HepG2 (cell line): Measurements from ENCODE around the gene HRH3. TPM values are rescaled to one million over a fixed set of nuclear protein-coding genes. Genes with fewer than 3 reads are reported as not detected.

Experiments
- AGO2 ChIP-seq: fragments of 200-400 bp; formaldehyde crosslinking; optimal IDR thresholded peaks from 2 replicates; pipeline ENCODE3; 2017; ENCODE audit warnings: mild to moderate bottlenecking, low read depth, low read length, moderate library complexity
- ARID2 ChIP-seq: sonication (generic); formaldehyde crosslinking; IDR thresholded peaks from 2 replicates; pipeline ENCODE4 v1.8.1; 2022; ENCODE audit warnings: mild to moderate bottlenecking, missing genetic modification reagents, borderline replicate concordance
- ARNTL ChIP-seq: sonication (generic); formaldehyde crosslinking; IDR thresholded peaks from 2 replicates; pipeline ENCODE4 v1.4.0; 2020; ENCODE audit warnings: mild to moderate bottlenecking, missing genetic modification reagents
- EED ChIP-seq: sonication (generic); formaldehyde crosslinking; IDR thresholded peaks from 2 replicates; pipeline ENCODE4 v1.5.0; 2020; ENCODE audit warnings: mild to moderate bottlenecking, missing genetic modification reagents
- FOXA3 ChIP-seq: IDR thresholded peaks from 2 replicates; pipeline ENCODE4 v1.6.1; 2016; ENCODE audit warnings: missing genetic modification reagents, missing compliant biosample characterization
- GFI1 ChIP-seq: sonication (generic); formaldehyde crosslinking; IDR thresholded peaks from 2 replicates; pipeline ENCODE4 v1.5.0; 2020; ENCODE audit warnings: missing genetic modification reagents, mild to moderate bottlenecking, borderline replicate concordance
- NFE2 ChIP-seq: sonication (generic); formaldehyde crosslinking; IDR thresholded peaks from 2 replicates; pipeline ENCODE4 v1.4.0; 2020; ENCODE audit warnings: missing genetic modification reagents
- NFKBIZ ChIP-seq: IDR thresholded peaks from 2 replicates; pipeline ENCODE4 v1.6.1; 2018; ENCODE audit warnings: missing genetic modification reagents, missing compliant biosample characterization
- RARA ChIP-seq: IDR thresholded peaks from 2 replicates; pipeline ENCODE4 v1.6.1; 2016; ENCODE audit warnings: missing genetic modification reagents, missing compliant biosample characterization
- SAP130 ChIP-seq: IDR thresholded peaks from 2 replicates; pipeline ENCODE4 v1.6.1; 2016; ENCODE audit warnings: low read depth
- SNAPC2 ChIP-seq: sonication (generic); formaldehyde crosslinking; IDR thresholded peaks from 2 replicates; pipeline ENCODE4 v1.8.1; 2022; ENCODE audit warnings: mild to moderate bottlenecking, missing genetic modification reagents
- SOX13 ChIP-seq, 3 experiments: fragments of 450-650 bp in 1 of 3; sonication (generic) in 1 of 3; formaldehyde crosslinking in 1 of 3; IDR thresholded peaks in 2 of 3; conservative IDR thresholded peaks in 1 of 3; 2 replicates each; pipeline versions ENCODE4 v1.5.0 to v1.6.1; 2016 to 2020; ENCODE audit warnings: antibody characterized with exemption in 1 of 3, mild to moderate bottlenecking in 1 of 3, missing compliant biosample characterization in 1 of 3, missing genetic modification reagents in 1 of 3, moderate library complexity in 1 of 3
- TAF1 ChIP-seq: sonication (generic); formaldehyde crosslinking; IDR thresholded peaks from 2 replicates; pipeline ENCODE4 v1.4.0; 2020; ENCODE audit warnings: missing genetic modification reagents
- ZBTB42 ChIP-seq: sonication (generic); formaldehyde crosslinking; IDR thresholded peaks from 2 replicates; pipeline ENCODE4 v1.5.0; 2020; ENCODE audit warnings: mild to moderate bottlenecking, missing genetic modification reagents
- ZMYM3 ChIP-seq: sonication (generic); formaldehyde crosslinking; IDR thresholded peaks from 2 replicates; pipeline ENCODE4 v1.5.1; 2020; ENCODE audit warnings: mild to moderate bottlenecking, missing genetic modification reagents
- ZNF12 ChIP-seq: sonication (generic); formaldehyde crosslinking; IDR thresholded peaks from 2 replicates; pipeline ENCODE4 v1.5.0; 2020; ENCODE audit warnings: missing genetic modification reagents
- ZNF703 ChIP-seq: sonication (generic); formaldehyde crosslinking; IDR thresholded peaks from 2 replicates; pipeline ENCODE4 v1.5.1; 2020; ENCODE audit warnings: missing genetic modification reagents, mild to moderate bottlenecking, moderate library complexity, borderline replicate concordance
- ZNF839 ChIP-seq: sonication (generic); formaldehyde crosslinking; IDR thresholded peaks from 2 replicates; pipeline ENCODE4 v1.4.0; 2020; ENCODE audit warnings: missing genetic modification reagents, mild to moderate bottlenecking, borderline replicate concordance
- ZNF850 ChIP-seq: sonication (generic); formaldehyde crosslinking; conservative IDR thresholded peaks from 2 replicates; pipeline ENCODE4 v1.9.0; 2021; ENCODE audit warnings: mild to moderate bottlenecking, missing genetic modification reagents
- ZUFSP ChIP-seq: sonication (generic); formaldehyde crosslinking; IDR thresholded peaks from 2 replicates; pipeline ENCODE4 v1.9.0; 2021; ENCODE audit warnings: missing genetic modification reagents, mild to moderate bottlenecking, borderline replicate concordance
- polyA plus RNA-seq, 8 experiments: library from polyadenylated mRNA; depleted of rRNA in 3 of 8; stranded (reverse) in 7 of 8; unstranded in 1 of 8; fragments of >200 nt; fragmentation: Illumina TruSeq in 4 of 8; extraction: Trizol in 4 of 8; gene quantifications; 2 replicates each; pipeline versions ENCODE4 v1.2.1 to v1.2.3, GENCODE V29; 2011 to 2016; ENCODE audit warnings: low read depth in 4 of 8, missing spikeins in 1 of 8, mixed read lengths in 1 of 8; ENCODE audit not compliant: insufficient read depth in 1 of 8
- total RNA-seq, 5 experiments: library from RNA; depleted of rRNA; stranded (reverse); fragments of >200 nt; fragmentation: Illumina TruSeq; extraction: Trizol; gene quantifications; 2 replicates each; pipeline ENCODE4 v1.2.3, GENCODE V29; 2016; ENCODE audit warnings: low read depth in 1 of 5
- TF ChIP-seq, protein P1 (sequence below): sonication (generic); formaldehyde crosslinking; IDR thresholded peaks from 2 replicates; pipeline ENCODE4 v1.8.0; 2022; ENCODE audit warnings: mild to moderate bottlenecking, missing genetic modification reagents, moderate library complexity
- TF ChIP-seq, protein P2 (sequence below): IDR thresholded peaks from 2 replicates; pipeline ENCODE4 v1.6.1; 2016; ENCODE audit warnings: missing biosample characterization, missing genetic modification reagents, low read depth

The HRH3 gene
- total and polyA plus RNA-seq, 2 of the 13 experiments (the other 11 are each of a cell fraction or from before 2014, with no cell fraction given), result 0.18 TPM; not detected in 1

DNA sequence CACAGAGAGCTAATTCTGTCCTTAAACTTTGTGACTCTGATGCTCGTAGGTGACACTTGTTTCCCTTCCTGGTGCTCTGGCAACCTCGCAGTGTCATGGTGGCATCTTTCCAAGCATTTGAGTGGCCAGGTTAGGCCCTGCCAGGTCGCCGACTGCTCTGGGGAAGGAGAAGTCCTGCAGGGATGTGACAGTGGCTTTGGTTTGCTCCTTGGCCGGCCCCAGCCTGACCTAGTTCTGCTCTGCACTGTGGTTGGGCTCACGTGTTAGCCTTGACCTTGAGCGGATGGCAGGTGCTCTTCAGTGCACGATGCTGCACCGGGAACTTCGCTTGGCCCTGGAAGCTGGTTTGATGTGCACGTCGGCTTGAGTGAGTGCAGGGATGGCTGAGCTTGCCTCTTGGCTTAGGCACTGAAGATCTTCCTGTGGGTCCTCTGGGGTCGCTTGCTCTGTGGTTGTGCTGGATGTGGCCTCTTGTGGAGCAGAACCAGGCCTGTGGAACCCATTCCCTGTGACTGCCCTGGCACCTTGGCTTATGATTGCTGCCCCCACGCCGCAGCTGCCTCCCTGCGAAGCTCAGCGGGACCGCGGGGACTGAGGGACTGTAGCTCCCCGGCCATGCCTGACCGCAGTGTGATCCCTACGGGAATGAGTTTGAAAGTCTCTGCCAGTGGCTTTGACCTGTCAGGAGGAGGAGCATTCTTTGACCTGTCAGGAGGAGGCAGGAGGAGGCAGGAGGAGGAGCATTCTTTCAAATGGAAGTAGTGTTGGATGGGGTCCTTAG is 27.0 kb upstream of the HRH3 start (continued):
- TF ChIP-seq NFKBIZ (CRISPR knock-in tag) (no peak), AGO2 (peak; percentile 56), ZNF839 (CRISPR knock-in tag) (0 out of 2 replicates have a peak, but pooled peaks have one; percentile 21), ZNF850 (CRISPR knock-in tag) (no peak), FOXA3 (CRISPR knock-in tag) (no peak), GFI1 (CRISPR knock-in tag) (no peak), ZNF12 (CRISPR knock-in tag) (no peak), SOX13 (IDR thresholded peaks at IDR 0.05) (no peak), SOX13 (CRISPR knock-in tag; conservative IDR thresholded peaks at IDR 0.05 in 1 of 2, IDR thresholded peaks at IDR 0.05 in 1 of 2) (peak in 1 of 2 experiments; percentile 42; a peak in 1 of 4 replicates), ZMYM3 (CRISPR knock-in tag) (0 out of 2 replicates have a peak, but pooled peaks have one; percentile 25), ZNF703 (no peak), SAP130 (CRISPR knock-in tag) (peak; percentile 71), NFE2 (CRISPR knock-in tag) (no peak), ARNTL (peak; percentile 80), ZBTB42 (no peak), RARA (CRISPR knock-in tag) (peak; percentile 89), EED (CRISPR knock-in tag) (0 out of 2 replicates have a peak, but pooled peaks have one; percentile 26), SNAPC2 (CRISPR knock-in tag) (no peak), TAF1 (CRISPR knock-in tag) (no peak), ZUFSP (no peak), ARID2 (CRISPR knock-in tag) (no peak)
- TF ChIP-seq, protein P1, sequence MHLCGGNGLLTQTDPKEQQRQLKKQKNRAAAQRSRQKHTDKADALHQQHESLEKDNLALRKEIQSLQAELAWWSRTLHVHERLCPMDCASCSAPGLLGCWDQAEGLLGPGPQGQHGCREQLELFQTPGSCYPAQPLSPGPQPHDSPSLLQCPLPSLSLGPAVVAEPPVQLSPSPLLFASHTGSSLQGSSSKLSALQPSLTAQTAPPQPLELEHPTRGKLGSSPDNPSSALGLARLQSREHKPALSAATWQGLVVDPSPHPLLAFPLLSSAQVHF (CRISPR knock-in tag), result 0 out of 2 replicates have a peak, but pooled peaks have one; percentile 34
- TF ChIP-seq, protein P2, sequence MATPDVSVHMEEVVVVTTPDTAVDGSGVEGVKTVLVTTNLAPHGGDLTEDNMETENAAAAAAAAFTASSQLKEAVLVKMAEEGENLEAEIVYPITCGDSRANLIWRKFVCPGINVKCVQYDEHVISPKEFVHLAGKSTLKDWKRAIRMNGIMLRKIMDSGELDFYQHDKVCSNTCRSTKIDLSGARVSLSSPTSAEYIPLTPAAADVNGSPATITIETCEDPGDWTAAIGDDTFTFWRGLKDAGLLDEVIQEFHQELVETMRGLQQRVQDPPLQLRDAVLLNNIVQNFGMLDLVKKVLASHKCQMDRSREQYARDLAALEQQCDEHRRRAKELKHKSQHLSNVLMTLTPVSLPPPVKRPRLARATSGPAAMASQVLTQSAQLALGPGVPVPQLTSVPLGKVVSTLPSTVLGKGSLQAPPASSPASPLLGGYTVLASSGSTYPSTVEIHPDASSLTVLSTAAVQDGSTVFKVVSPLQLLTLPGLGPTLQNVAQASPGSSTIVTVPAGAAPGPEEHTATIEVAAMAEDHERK (CRISPR knock-in tag), result no peak
